GM21619 (cell line): ENCODE results near the gene SMAD4.
"Not testable (repeated sequence)": the region's sequence is repeated elsewhere in the genome, so short reads cannot be mapped to it uniquely, and the experiment has no call there.

Experiments
- ATAC-seq: cut with Tn5 transposase; IDR thresholded peaks from one replicate; pipeline ENCODE4 v1.9.1; 2021; ENCODE audit not compliant: unreplicated experiment

Gene SMAD4

DNA sequence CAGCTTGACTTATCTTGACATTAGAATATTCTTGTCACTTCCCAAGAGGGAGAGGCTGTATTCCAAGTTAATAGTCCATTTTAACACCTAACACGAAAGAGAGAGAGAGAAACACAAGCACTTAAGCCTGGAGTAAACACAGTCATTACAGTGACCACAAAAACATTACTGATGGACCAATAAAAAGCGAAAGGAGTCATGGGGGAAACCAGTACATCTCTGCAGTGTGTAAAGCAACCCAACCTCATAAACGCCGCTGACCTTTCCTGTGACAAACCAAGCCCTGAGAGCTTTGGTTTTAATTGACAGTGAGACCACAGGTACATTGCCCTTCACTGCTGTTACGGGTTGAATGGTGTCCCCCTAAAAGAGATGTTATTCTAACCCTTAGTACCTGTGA is 78.3 kb downstream of the SMAD4 start:
- no peak for ATAC-seq

- ATAC-seq: peak; percentile 90
Measured at GRCh38 chr18:51110073-51110797, 80.2 kb downstream of the SMAD4 start.

DNA sequence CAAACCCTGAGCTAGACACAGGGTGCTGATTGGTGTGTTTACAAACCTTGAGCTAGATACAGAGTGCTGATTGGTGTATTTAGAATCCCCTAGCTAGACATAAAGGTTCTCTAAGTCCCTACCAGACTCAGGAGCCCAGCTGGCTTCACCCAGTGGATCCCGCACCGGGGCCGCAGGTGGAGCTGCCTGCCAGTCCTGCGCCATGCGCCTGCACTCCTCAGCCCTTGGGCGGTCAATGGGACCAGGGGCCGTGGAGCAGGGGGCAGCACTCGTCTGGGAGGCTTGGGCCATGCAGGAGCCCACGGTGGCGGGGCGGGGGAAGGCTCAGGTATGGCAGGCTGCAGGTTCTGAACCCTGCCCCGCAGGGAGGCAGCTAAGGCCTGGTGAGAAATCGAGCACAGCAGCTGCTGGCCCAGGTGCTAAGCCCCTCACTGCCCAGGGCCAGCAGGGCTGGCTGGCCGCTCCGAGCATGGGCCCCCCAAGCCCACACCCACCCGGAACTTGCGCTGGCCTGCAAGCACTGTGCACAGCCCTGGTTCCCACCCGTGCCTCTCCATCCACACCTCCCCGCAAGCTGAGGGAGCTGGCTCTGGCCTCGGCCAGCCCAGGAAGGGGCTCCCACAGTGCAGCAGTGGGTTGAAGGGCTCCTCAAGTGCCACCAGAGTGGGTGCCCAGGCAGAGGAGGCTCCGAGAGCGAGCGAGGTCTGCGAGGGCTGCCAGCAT is 81.8 kb downstream of the SMAD4 start:
- ATAC-seq: not testable (repeated sequence)

DNA sequence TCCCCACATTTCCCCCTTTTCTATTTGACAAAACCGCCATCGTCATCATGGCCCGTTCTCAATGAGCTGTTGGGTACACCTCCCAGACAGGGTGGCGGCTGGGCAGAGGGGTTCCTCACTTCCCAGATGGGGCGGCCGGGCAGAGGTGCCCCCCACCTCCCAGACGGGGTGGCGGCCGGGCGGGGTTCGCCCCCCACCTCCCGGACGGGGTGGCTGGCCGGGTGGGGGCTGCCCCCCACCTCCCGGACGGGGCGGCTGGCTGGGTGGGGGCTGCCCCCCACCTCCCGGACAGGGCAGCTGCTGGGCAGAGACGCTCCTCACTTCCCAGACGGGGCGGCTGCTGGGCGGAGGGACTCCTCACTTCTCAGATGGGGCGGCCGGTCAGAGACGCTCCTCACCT is 87.0 kb downstream of the SMAD4 start:
- not testable (repeated sequence) for ATAC-seq

- ATAC-seq: not testable (repeated sequence)
Measured at GRCh38 chr18:51119561-51119960, 89.5 kb downstream of the SMAD4 start.

DNA sequence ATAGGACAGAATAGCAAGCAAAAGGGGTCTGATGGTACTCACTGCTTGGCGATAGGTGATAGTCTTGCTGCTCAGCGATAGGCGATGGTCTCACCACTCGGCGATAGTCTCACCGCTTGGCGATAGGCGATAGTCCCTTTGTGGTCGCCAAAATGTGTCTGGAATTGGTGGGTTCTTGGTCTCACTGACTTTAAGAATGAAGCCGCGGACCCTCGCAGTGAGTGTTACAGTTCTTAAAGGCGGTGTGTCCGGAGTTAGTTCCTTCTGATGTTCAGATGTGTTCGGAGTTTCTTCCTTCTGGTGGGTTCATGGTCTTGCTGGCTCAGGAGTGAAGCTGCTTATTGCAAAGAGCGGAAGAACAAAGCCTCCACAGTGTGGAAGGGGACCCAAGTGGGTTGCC is 90.0 kb downstream of the SMAD4 start:
- not testable (repeated sequence) for ATAC-seq

DNA sequence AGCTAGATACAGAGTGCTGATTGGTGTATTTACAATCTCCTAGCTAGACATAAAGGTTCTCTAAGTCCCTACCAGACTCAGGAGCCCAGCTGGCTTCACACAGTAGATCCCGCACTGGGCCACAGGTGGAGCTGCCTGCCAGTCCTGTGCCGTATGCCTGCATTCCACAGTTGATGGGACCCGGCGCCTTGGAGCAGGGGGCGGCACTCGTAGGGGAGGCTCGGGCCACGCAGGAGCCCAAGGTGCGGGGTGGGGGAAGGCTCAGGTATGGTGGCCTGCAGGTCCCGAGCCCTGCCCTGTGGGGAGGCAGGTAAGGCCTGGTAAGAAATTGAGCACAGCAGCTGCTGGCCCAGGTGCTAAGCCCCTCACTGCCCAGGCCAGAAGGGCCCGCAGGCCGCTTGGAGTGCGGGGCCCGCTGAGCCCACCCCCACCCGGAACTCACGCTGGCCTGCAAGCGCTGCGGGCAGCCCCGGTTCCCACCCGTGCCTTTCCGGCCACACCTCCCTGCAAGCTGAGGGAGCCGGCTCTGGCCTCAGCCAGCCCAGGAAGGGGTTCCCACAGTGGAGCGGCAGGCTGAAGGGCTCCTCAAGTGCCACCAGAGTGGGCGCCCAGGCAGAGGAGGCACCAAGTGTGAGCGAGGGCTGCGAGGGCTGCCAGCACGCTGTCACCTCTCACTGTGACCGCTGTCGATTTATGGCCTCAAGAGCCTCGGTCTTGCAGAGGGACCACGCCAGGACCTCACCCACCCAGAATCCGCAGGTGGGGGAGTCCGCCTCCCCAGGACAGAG is 91.0 kb downstream of the SMAD4 start:
- no peak for ATAC-seq

DNA sequence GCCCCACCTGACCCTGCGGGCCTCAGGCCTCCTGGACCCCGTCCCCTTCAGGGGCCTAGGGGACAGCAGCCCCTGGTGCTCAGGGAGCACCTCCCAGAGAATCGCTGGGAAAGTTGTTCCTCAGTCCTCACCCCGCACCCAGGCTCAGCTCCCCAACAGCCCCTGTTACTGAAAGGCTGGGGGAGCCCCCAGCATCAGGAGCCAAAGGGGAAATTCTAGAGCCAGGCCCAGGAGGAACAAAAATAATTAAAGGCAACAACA is 91.5 kb downstream of the SMAD4 start:
- ATAC-seq: no peak

DNA sequence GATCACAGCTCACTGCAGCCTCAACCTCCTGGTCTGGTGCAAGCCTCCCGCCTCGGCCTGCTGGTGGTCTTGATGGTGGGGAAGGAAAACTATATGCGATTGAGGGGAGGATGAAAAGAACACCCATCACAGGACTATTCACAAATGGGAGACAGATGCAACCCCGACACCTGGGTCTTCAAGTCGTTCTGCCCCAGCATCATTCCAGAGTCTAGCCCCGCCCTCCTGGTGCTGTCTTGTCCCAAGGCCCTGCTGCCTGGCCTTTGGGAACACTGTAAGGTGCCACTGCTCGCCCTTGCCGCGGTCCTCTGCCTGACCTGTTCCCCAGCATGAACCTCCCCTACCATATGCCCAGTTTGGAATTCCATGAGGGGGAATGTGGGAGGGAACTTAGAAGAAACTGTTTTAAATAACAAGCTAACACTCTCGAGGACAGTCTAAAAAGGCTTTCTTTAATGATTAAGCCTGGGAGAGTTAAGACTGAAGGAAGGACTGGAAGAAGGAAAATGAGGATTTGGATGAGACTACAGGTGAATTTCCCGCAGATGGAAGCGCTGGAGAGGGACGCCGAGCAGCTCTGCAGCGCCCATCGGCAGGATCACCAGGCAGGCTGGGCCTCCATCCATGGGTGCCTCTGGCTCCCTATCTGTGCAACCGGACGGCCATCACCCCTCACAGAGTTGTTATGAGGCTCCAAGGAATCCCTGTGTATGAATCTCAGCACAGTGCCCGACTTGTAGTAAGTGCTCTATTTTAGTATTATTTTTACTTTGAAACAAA is 92.4 kb downstream of the SMAD4 start:
- ATAC-seq: no peak

GRCh38 chr18:51123046-51123395 is 93.0 kb downstream of the SMAD4 start:
- ATAC-seq: no peak

- ATAC-seq: no peak
Measured at GRCh38 chr18:51123481-51123880, 93.5 kb downstream of the SMAD4 start.

DNA sequence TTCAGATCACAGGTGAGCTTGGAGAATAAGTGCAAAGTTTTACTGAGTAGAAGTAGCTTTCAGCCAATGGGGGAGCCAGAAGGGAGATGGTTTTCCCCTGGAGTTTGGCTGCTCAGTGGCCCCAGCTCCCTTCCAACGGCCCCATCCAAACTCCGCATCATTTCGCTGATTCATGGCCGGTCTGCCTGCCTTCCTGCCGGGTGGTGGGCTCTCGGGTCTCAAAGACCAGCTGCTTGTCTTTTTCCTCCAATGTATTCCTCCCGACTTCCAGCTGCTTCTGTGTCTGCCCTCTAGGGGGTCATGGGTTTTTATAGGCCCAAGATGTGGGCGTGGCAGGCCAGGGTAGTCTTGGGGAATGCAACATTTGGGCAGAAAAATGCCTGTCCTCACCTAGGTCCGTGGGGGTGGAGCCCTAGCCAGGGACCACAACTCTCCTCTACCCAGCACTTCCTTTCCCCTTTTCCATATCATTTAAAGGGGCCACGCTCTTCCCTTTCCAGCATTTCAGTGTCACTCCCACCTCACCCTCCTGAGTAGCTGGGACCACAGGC is 94.0 kb downstream of the SMAD4 start:
- no peak for ATAC-seq

GRCh38 chr18:51125976-51126375 is 96.0 kb downstream of the SMAD4 start:
- ATAC-seq: no peak

DNA sequence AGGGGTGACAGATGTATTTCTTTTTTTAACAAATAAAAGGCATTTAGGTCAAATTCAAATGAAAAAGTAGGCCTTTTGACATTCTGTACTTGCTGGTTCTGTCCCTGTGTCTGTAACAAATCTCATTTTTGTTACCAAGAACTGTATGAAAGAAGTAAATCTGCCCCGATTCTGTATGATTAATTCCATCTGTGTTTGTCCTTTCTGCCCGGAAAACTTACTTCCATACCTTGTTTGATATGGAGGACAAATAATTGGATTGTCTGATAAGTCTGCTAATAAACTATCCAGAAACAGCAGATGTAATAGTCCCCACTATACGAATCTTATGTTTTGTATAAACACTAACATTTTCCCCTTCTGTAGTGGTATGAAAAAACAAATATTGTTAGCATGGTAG is 97.7 kb downstream of the SMAD4 start:
- no peak for ATAC-seq

DNA sequence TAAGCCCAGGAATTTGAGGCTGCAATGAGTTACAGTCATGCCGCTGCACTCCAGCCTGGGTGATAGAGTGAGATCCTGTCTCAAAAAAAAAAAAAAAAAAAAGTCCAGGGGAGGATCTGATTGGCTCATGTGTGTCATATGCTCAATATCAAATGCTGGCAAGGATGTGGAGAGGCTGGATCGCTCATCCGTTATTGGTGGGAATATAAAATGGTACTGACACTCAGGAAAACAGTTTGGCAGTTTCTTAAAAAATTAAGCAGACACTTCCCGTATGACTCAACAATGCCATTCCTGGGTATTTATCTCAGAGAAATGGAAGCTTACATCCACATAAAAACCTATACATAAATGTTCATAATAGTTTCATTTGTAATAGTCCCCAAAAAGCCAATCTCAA is 98.5 kb downstream of the SMAD4 start:
- ATAC-seq: no peak

- ATAC-seq: no peak
Measured at GRCh38 chr18:51132256-51132935, 102.4 kb downstream of the SMAD4 start.

GRCh38 chr18:51133580-51134160 is 103.7 kb downstream of the SMAD4 start:
- no peak for ATAC-seq
